ENCODE data around the gene PGAM2. TPM values are rescaled to one million over a fixed set of nuclear protein-coding genes. Genes with fewer than 3 reads are reported as not detected.

The PGAM2 gene
- total and polyA plus RNA-seq, 2 experiments from 2014 or later, result 2.9 to 7.8 TPM

DNA sequence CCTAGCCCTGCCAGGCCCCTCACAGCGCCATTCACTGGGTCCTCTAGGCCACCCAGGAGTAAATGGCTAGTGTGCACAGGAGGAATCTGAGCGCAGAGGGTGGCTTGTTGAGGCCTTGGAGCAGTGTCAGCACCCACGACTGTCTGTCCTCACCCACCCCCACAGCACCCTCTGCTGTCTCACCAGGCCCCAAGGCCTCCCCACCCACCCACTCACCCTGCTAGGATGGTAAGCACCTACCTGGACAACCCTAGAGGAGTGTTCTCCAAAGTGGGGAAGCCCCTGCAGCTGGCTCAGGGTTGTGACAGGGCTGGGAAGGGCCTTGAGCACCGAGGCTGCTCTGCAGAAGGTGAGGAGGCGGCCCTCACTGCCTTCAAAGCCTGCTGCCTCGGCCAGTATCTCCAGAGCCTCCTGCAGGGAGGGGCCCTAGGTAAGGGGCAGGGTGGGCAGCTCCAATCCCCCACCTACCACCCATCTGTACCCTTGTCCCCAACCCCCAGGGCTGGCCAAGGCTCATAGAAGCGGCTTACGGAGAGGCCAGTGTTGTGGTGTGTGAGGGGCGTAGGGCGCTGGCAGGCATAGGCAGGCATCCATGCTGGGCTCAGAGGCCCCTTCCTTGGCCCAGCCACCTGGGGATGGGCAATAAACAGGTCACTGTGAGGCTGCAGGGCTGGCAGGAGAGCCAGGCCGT is 14.1 kb upstream of the PGAM2 start:
- Histone ChIP-seq H3K27ac (ENCODE audit: low read depth) (no peak overlapping the region), H2AFZ (no peak overlapping the region), H3K4me1 (ENCODE audit: insufficient read depth) (peaks cover 4% of the 10 kb centered on the region), H3K4me2 (no peak overlapping the region), H3K79me2 (replicated peaks; ENCODE audit: insufficient read depth) (no peaks in the 10 kb centered on the region), H3K36me3 (ENCODE audit: insufficient read depth) (no peaks in the 10 kb centered on the region), H4K20me1 (replicated peaks; ENCODE audit: insufficient read depth) (no peaks in the 10 kb centered on the region; the same call in 1 of the 2 replicates), H3K9me2 (ENCODE audit: insufficient read depth) (no peaks in the 10 kb centered on the region), H3K27me3 (ENCODE audit: insufficient read depth) (peaks cover 4% of the 10 kb centered on the region; the same call in 1 of the 2 replicates), H3F3A (replicated peaks; ENCODE audit: low read depth) (no peaks in the 10 kb centered on the region; the same call in 1 of the 2 replicates), H3K4me3 (no peak overlapping the region)
- no peak for TF ChIP-seq ZNF331 (CRISPR knock-in tag; IDR thresholded peaks at IDR 0.05; ENCODE audit: low read depth)
- no peak for TF ChIP-seq CREB1 (CRISPR knock-in tag; IDR thresholded peaks at IDR 0.05; ENCODE audit: low read depth)
- TF ChIP-seq STAT1 (IDR thresholded peaks at IDR 0.05; ENCODE audit: unreplicated experiment), result no peak
- TF ChIP-seq, protein P1, sequence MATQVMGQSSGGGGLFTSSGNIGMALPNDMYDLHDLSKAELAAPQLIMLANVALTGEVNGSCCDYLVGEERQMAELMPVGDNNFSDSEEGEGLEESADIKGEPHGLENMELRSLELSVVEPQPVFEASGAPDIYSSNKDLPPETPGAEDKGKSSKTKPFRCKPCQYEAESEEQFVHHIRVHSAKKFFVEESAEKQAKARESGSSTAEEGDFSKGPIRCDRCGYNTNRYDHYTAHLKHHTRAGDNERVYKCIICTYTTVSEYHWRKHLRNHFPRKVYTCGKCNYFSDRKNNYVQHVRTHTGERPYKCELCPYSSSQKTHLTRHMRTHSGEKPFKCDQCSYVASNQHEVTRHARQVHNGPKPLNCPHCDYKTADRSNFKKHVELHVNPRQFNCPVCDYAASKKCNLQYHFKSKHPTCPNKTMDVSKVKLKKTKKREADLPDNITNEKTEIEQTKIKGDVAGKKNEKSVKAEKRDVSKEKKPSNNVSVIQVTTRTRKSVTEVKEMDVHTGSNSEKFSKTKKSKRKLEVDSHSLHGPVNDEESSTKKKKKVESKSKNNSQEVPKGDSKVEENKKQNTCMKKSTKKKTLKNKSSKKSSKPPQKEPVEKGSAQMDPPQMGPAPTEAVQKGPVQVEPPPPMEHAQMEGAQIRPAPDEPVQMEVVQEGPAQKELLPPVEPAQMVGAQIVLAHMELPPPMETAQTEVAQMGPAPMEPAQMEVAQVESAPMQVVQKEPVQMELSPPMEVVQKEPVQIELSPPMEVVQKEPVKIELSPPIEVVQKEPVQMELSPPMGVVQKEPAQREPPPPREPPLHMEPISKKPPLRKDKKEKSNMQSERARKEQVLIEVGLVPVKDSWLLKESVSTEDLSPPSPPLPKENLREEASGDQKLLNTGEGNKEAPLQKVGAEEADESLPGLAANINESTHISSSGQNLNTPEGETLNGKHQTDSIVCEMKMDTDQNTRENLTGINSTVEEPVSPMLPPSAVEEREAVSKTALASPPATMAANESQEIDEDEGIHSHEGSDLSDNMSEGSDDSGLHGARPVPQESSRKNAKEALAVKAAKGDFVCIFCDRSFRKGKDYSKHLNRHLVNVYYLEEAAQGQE (IDR thresholded peaks at IDR 0.05; ENCODE audit: unreplicated experiment), result no peak
- TF ChIP-seq, protein P2, sequence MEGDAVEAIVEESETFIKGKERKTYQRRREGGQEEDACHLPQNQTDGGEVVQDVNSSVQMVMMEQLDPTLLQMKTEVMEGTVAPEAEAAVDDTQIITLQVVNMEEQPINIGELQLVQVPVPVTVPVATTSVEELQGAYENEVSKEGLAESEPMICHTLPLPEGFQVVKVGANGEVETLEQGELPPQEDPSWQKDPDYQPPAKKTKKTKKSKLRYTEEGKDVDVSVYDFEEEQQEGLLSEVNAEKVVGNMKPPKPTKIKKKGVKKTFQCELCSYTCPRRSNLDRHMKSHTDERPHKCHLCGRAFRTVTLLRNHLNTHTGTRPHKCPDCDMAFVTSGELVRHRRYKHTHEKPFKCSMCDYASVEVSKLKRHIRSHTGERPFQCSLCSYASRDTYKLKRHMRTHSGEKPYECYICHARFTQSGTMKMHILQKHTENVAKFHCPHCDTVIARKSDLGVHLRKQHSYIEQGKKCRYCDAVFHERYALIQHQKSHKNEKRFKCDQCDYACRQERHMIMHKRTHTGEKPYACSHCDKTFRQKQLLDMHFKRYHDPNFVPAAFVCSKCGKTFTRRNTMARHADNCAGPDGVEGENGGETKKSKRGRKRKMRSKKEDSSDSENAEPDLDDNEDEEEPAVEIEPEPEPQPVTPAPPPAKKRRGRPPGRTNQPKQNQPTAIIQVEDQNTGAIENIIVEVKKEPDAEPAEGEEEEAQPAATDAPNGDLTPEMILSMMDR (conservative IDR thresholded peaks at IDR 0.05; ENCODE audit: low read depth in 2 of 2), result no peak
- TF ChIP-seq JUNB (IDR thresholded peaks at IDR 0.05; ENCODE audit: unreplicated experiment), result no peak
- TF ChIP-seq NANOG (IDR thresholded peaks at IDR 0.05; ENCODE audit: borderline replicate concordance), result no peak
- no peak for DNase-seq (ENCODE audit: low spot score)
- Mint-ChIP-seq H3K9me3 (no peaks in the 10 kb centered on the region), H3K27me3 (ENCODE audit: insufficient read depth, low read depth, poor library complexity) (peaks cover 24% of the 10 kb centered on the region), H3K4me1 (peaks cover 13% of the 10 kb centered on the region), H3K27ac (no peak overlapping the region), H3K4me3 (no peak overlapping the region), H3K36me3 (ENCODE audit: low read depth) (peaks cover 29% of the 10 kb centered on the region)
- ATAC-seq, result no peak

DNA sequence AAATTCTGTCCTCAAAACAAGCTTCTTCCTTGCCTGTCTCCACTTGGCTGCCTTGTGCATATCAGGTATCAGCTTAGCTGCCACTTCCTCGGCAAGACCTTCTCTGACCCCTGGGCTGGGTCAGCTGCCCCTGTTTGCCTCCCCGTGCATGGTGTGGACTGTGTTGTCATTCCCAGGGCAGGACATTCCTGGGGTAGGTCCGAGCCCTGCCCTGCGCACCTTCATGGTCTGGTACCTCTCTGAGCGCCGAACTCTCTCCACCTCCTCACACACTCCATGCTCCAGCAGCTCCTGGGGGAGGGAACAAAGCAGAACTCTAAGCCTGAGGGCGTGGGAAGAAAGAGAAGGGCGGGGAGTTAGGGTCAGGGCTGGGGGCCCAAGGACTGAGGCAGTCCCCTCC is 13.2 kb upstream of the PGAM2 start:
- peaks cover 20% of the 10 kb centered on the region for H3K27me3 Mint-ChIP-seq (ENCODE audit: insufficient read depth, low read depth, poor library complexity)
- Histone ChIP-seq H4K20me1 (replicated peaks; ENCODE audit: insufficient read depth) (no peaks in the 10 kb centered on the region; the same call in 1 of the 2 replicates), H3K27me3 (ENCODE audit: insufficient read depth) (no peaks in the 10 kb centered on the region; the same call in 1 of the 2 replicates), H2AFZ (no peak overlapping the region), H3F3A (replicated peaks; ENCODE audit: low read depth) (no peaks in the 10 kb centered on the region; the same call in 1 of the 2 replicates), H3K4me1 (ENCODE audit: insufficient read depth) (peaks cover 4% of the 10 kb centered on the region), H3K9me2 (ENCODE audit: insufficient read depth) (no peaks in the 10 kb centered on the region), H3K27ac (ENCODE audit: low read depth) (no peak overlapping the region), H3K4me3 (no peak overlapping the region), H3K4me2 (no peak overlapping the region), H3K79me2 (replicated peaks; ENCODE audit: insufficient read depth) (no peaks in the 10 kb centered on the region), H3K36me3 (ENCODE audit: insufficient read depth) (no peaks in the 10 kb centered on the region)
- no peak overlapping the region for H3K27ac Mint-ChIP-seq
- H3K9me3 Mint-ChIP-seq, result no peaks in the 10 kb centered on the region
- H3K4me3 Mint-ChIP-seq, result no peak overlapping the region
- H3K4me1 Mint-ChIP-seq, result peaks cover 13% of the 10 kb centered on the region
- ATAC-seq (no peak), DNase-seq (ENCODE audit: low spot score) (no peak)
- peaks cover 29% of the 10 kb centered on the region for H3K36me3 Mint-ChIP-seq (ENCODE audit: low read depth)
- TF ChIP-seq EZH2 (IDR thresholded peaks at IDR 0.05; ENCODE audit: low read depth, unreplicated experiment), result no peak
- TF ChIP-seq NANOG (IDR thresholded peaks at IDR 0.05; ENCODE audit: borderline replicate concordance), result no peak
- TF ChIP-seq ZNF114 (CRISPR knock-in tag; IDR thresholded peaks at IDR 0.05), result no peak
- no peak for TF ChIP-seq EZH2phosphoT487 (IDR thresholded peaks at IDR 0.05; ENCODE audit: unreplicated experiment)
- no peak for TF ChIP-seq CREB1 (CRISPR knock-in tag; IDR thresholded peaks at IDR 0.05; ENCODE audit: low read depth)
- no peak for TF ChIP-seq STAT1 (IDR thresholded peaks at IDR 0.05; ENCODE audit: unreplicated experiment)
- TF ChIP-seq, protein P1 (IDR thresholded peaks at IDR 0.05; ENCODE audit: unreplicated experiment), result no peak
